C4-2B (cell line): ENCODE results near the gene MTA3.
"Not testable (repeated sequence)": the region's sequence is repeated elsewhere in the genome, so short reads cannot be mapped to it uniquely, and the experiment has no call there.

Experiments
- H3K27ac ChIP-seq: fragments of 450-650 bp; 2 replicates; pipeline ENCODE4 v1.5.1; 2017
- ZFX ChIP-seq: fragments of 450-650 bp; IDR thresholded peaks from 2 replicates; pipeline ENCODE4 v1.6.1; 2017
- TF ChIP-seq, protein P1 (sequence below): fragments of 450-650 bp; conservative IDR thresholded peaks from 2 replicates; pipeline ENCODE4 v1.5.1; 2017; ENCODE audit warnings: mild to moderate bottlenecking

MTA3 gene

DNA sequence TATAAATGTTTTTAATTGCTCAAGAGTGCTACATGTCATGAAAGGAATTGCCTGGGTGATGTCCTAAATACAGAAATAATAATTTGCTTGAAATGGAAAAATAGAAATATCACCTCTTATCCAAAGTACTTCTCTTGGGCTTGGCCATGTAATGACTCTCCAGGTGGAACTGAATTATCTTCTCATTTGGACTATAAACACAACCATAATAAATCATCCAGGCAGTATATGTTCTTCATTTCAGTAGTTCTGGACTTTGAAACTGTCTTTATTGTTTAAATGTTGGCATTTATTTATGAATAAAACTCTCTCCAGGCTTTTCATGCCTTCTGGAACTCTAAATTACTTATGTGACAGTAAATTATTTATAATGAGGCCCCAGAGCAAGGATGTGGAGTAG lies 155.0 kb downstream of the MTA3 start:
- H3K27ac ChIP-seq: no peak overlapping the region
- TF ChIP-seq ZFX: no peak
- TF ChIP-seq, protein P1, sequence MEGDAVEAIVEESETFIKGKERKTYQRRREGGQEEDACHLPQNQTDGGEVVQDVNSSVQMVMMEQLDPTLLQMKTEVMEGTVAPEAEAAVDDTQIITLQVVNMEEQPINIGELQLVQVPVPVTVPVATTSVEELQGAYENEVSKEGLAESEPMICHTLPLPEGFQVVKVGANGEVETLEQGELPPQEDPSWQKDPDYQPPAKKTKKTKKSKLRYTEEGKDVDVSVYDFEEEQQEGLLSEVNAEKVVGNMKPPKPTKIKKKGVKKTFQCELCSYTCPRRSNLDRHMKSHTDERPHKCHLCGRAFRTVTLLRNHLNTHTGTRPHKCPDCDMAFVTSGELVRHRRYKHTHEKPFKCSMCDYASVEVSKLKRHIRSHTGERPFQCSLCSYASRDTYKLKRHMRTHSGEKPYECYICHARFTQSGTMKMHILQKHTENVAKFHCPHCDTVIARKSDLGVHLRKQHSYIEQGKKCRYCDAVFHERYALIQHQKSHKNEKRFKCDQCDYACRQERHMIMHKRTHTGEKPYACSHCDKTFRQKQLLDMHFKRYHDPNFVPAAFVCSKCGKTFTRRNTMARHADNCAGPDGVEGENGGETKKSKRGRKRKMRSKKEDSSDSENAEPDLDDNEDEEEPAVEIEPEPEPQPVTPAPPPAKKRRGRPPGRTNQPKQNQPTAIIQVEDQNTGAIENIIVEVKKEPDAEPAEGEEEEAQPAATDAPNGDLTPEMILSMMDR: no peak

DNA sequence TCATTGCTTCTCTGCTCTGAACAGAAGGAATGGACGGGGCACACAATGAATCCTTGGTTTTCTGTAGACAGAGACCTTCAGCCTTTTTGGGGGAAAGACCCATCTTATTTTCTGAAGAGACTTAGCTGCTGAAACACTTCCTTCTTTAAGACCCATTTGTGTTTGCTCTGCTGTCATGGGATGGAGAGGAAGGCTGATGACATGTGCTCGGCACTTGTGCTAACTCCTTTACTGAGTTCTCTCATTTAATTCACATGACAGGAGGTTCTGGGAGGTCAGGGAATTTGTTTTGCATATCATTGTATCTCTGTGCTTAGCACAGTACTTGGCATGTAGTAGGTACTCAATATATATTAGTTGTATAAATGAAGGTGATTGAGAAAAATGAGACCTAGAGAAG lies 156.5 kb downstream of the MTA3 start:
- H3K27ac ChIP-seq: no peak overlapping the region
- no peak for TF ChIP-seq ZFX
- TF ChIP-seq, protein P1: no peak

DNA sequence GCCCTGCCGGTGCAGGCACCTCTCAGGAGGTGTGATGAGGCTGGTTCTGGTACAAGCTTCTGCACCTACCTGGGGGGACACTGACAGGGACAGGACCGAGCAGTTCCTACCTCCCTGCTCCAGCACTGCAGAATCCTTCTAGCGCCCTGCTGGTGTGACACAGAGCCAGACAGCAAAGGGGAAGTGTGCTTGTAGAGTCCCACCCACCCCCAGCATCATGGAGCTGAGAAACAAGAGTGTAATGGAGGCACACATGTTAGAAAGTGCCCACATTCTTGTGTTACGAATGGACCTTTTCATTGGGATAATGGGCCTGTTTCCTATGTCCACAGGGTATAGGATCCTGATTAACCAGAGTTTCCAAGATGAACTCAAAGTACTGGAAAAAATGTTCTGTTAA lies 157.2 kb downstream of the MTA3 start:
- H3K27ac ChIP-seq: no peak overlapping the region
- TF ChIP-seq, protein P1: no peak

DNA sequence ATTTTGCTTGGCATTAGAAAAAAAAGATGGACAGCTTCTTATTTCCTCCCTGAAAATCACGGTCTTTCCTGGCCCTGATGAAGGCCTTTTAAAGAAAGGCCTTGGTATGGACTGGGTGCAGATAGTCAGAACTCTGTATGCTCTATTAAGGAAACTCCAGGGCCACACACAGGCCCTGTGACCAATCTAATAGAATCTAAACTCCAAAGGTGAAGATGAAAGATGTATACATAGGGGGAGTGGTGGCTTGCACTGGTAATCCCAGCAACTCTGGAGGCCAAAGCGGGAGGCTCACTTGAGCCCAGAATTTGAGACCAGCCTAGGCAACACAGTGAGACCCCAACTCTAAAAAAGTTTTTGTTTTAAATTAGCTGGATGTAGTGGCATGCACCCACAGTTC lies 158.2 kb downstream of the MTA3 start:
- no peak overlapping the region for H3K27ac ChIP-seq
- TF ChIP-seq, protein P1: no peak
- TF ChIP-seq ZFX: no peak

DNA sequence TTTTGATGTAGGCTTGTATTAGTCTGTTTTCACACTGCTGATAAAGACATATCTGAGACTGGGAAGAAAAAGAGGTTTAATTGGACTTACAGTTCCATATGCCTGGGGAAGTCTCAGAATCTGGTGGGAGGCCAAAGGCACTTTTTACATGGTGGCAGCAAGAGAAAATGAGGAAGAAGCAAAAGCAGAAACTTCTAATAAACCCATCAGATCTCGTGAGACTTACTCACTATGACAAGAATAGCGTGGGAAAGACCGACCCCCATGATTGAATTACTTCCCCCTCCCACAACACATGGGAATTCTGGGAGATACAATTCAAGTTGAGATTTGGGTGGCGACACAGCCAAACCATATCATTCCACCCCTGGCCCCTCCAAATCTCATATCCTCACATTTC lies 162.9 kb downstream of the MTA3 start:
- not testable (repeated sequence) for H3K27ac ChIP-seq

DNA sequence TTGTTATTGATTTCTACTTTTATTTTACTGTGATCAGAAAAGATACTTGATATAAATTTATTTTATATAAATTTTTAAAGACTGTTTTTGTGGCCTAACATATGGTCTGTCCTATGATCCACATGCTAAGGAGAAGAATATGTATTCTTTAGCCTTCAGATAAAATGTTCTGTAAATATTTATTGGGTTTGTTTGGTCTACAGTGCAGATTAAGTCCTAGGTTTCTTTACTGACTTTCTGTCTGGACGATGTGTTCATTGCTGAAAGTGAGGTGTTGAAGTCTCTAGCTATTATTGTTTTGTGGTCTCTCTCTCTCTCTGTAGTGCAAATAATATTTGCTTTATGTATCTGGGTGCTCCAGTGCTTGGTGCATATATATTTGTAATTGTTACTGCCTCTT lies 165.4 kb downstream of the MTA3 start:
- TF ChIP-seq, protein P1: no peak
- no peak for TF ChIP-seq ZFX
- no peak overlapping the region for H3K27ac ChIP-seq

DNA sequence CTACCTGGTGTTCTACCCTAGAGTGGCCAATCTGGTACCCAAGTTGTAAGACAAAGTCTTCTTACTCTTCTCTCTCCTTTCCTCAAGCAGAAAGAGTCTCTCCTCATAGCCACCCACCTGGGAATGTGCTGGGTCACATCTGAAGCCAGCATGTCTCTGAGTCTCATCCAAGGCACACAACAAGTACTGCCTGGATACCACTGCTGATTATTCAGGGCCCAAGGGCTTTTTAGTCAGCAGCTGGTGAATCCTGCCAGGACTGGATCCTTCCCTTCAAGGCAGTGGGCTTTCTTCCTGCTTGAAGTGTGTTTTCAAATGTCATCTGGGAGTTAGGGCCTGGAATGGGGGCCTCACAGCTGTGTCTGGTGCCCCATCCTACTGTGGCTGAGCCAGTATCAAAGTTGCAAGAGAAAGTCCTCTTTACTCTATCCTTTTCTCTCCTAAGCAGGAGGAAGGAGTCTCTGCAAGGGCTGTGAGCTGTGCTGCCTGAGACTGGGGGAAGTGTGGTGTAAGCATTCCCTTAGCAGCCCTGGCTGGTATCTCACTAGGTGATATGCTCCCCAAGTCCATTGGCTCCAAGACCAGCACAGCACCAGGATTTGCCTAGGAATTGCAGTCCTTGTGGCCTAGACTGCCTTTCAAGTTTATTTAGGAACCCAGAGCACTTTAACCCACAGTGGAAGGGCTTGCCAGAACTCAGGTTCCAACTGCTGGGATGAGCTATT lies 168.3 kb downstream of the MTA3 start:
- TF ChIP-seq, protein P1: no peak
- TF ChIP-seq ZFX: no peak

DNA sequence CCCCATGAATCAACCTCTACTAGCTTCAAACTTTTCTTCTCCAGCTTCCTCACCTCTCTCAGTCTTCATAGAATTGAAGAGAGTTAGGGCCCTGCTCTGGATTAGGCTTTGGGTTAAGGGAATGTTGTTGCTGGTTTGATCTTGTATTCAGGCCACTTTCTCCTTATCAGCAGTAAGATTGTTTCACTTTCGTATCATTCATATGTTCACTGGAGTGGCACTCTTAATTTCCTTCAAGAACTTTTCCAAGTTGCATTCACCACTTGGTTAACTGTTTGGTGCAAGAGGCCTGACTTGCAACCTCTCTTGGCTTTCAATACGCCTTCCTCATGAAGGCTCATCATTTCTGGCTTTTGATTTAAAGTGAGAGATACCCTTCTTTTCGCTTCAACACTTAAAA lies 172.7 kb downstream of the MTA3 start:
- TF ChIP-seq, protein P1: no peak
- TF ChIP-seq ZFX: no peak
- H3K27ac ChIP-seq: no peak overlapping the region

More for the DNA sequence above, 168.3 kb downstream of the MTA3 start:
- H3K27ac ChIP-seq: no peak overlapping the region
